ENCODE data around the gene P2RY6. TPM values are rescaled to one million over a fixed set of nuclear protein-coding genes. Genes with fewer than 3 reads are reported as not detected.
A peak's percentile ranks its signal among the peaks of the same experiment; 100 is the strongest.

The P2RY6 gene
- total and polyA plus RNA-seq, 12 donors: 0.83 to 13.0 (median 1.8) TPM

GRCh38 chr11:73286240-73286810 is 14.2 kb downstream of the P2RY6 start:
- no peak for TF ChIP-seq CTCF (IDR thresholded peaks at IDR 0.05)
- intact Hi-C loops (cut with DNase I): loop anchor here in 8 of 10 donors (5.0 to 10.0 kb wide), 6 partner anchors 44 to 562 kb away; no protein-coding TSS in a partner anchor

GRCh38 chr11:73287400-73288101 is 15.4 kb downstream of the P2RY6 start:
- ATAC-seq (peak in 2 of 8 donors; percentile 20 to 28), DNase-seq (peak in 1 of 2 donors; percentile 41)
- Histone ChIP-seq H3K36me3 (no peaks in the 10 kb centered on the region), H3K9me3 (no peaks in the 10 kb centered on the region), H3K4me3 (no peak overlapping the region), H3K4me1 (peaks cover 12 to 73% (median 31%) of the 10 kb centered on the region in 9 donors), H3K27me3 (no peaks in the 10 kb centered on the region), H3K27ac (peak overlapping the region in 9 of 10 donors; percentile 9 to 91 (median 57))
- TF ChIP-seq CTCF (IDR thresholded peaks at IDR 0.05): no peak
- 69 to 71% methylated on average over 10 of the region's 10 CpGs for WGBS, 2 donors
- intact Hi-C loops (cut with DNase I): loop anchor here in 9 of 10 donors (2.0 to 10.0 kb wide), 10 partner anchors 45 to 563 kb away; no protein-coding TSS in a partner anchor

More at GRCh38 chr11:73286240-73286810, 14.2 kb downstream of the P2RY6 start:
- Histone ChIP-seq H3K27ac (peak overlapping the region in 1 of 10 donors; percentile 91), H3K9me3 (no peaks in the 10 kb centered on the region), H3K27me3 (no peaks in the 10 kb centered on the region), H3K36me3 (no peaks in the 10 kb centered on the region), H3K4me1 (peaks cover 12 to 75% (median 31%) of the 10 kb centered on the region in 9 donors), H3K4me3 (no peak overlapping the region)
- 92 to 94% methylated on average over 9 of the region's 9 CpGs for whole genome bisulfite sequencing, 2 donors
- DNase-seq (no peak), ATAC-seq (no peak)

GRCh38 chr11:73288192-73288872 is 16.2 kb downstream of the P2RY6 start:
- no peaks in the 10 kb centered on the region for H3K9me3 ChIP-seq
- H3K36me3 ChIP-seq: no peaks in the 10 kb centered on the region
- peak overlapping the region; percentile 5 to 91 (median 60) for H3K27ac ChIP-seq
- intact Hi-C loops (cut with DNase I): loop anchor here in 9 of 10 donors (2.0 to 10.0 kb wide), 10 partner anchors 46 to 564 kb away; no protein-coding TSS in a partner anchor
- peaks cover 12 to 66% (median 31%) of the 10 kb centered on the region in 9 donors for H3K4me1 ChIP-seq
- H3K4me3 ChIP-seq: no peak overlapping the region
- DNase-seq (no peak), ATAC-seq (peak in 4 of 8 donors; percentile 8 to 35 (median 14))
- no peaks in the 10 kb centered on the region for H3K27me3 ChIP-seq
- TF ChIP-seq CTCF (IDR thresholded peaks at IDR 0.05): no peak
- 58 to 62% methylated on average over 5 of the region's 5 CpGs for WGBS, 2 donors

All from heart right ventricle (tissue), 16 donors.